ENCODE data around the gene TSGA10IP. TPM values are rescaled to one million over a fixed set of nuclear protein-coding genes. Genes with fewer than 3 reads are reported as not detected.

The TSGA10IP gene
- total RNA-seq, 1 experiment from 2014 or later: not detected

- ChIA-PET CTCF (no interaction called here), POLR2A (no interaction called here), RAD21 (ENCODE audit: low non-redundant PET in 1 of 2, low total read pairs in 2 of 2, uncharacterized antibody in 2 of 2, unreplicated experiment in 2 of 2) (interaction anchor here in 1 of 2 experiments (0.6 kb wide), 1 partner anchor 49 kb away, joined by 5 read pairs; no protein-coding TSS in a partner anchor)
- Histone ChIP-seq H3K79me2 (ENCODE audit: insufficient read depth, low read length) (no peaks in the 10 kb centered on the region), H4K20me1 (ENCODE audit: insufficient read depth) (no peaks in the 10 kb centered on the region), H3K9ac (ENCODE audit: low read length) (no peak overlapping the region), H3K4me2 (ENCODE audit: low read length) (no peak overlapping the region), H3K27me3 (ENCODE audit: insufficient read depth, low read length) (no peaks in the 10 kb centered on the region), H3K9me2 (ENCODE audit: insufficient read depth) (no peaks in the 10 kb centered on the region), H3K27ac (ENCODE audit: low read depth, low read length) (no peak overlapping the region), H3K4me3 (replicated peaks in 1 of 2; ENCODE audit: low read depth in 1 of 2, low read length in 2 of 2) (no peak overlapping the region), H3K4me1 (ENCODE audit: control insufficient read depth in 1 of 2, insufficient read depth in 2 of 2, low read length in 2 of 2) (no peaks in the 10 kb centered on the region), H3K36me3 (ENCODE audit: control insufficient read depth in 1 of 2, insufficient read depth in 2 of 2, low read length in 2 of 2) (no peaks in the 10 kb centered on the region), H3K9me3 (ENCODE audit: control insufficient read depth in 1 of 2, insufficient read depth in 1 of 2, low read depth in 1 of 2, low read length in 2 of 2) (no peaks in the 10 kb centered on the region), H2AFZ (ENCODE audit: low read depth, low read length, poor library complexity, severe bottlenecking) (no peak overlapping the region)
- DNase-seq (ENCODE audit: low read depth, low spot score): no peak
- intact Hi-C loops (cut with micrococcal nuclease): no loop called here
- no TSS peak for BruUV-seq (replicated peaks)
- no peak for TF ChIP-seq FOSL1 (IDR thresholded peaks at IDR 0.05; ENCODE audit: low read depth)
- no peak for TF ChIP-seq POLR2A (IDR thresholded peaks at IDR 0.05; ENCODE audit: borderline replicate concordance, extremely low read depth, insufficient read depth, insufficient read length)
- no peak for TF ChIP-seq REST (IDR thresholded peaks at IDR 0.05; ENCODE audit: low read depth)
- no peak for TF ChIP-seq SRF (IDR thresholded peaks at IDR 0.05; ENCODE audit: low read depth)
- no peak for TF ChIP-seq EZH2phosphoT487 (IDR thresholded peaks at IDR 0.05; ENCODE audit: borderline replicate concordance)
- TF ChIP-seq EZH2 (IDR thresholded peaks at IDR 0.05): no peak
- no peak for TF ChIP-seq JUND (IDR thresholded peaks at IDR 0.05)
- TF ChIP-seq ZBTB33 (IDR thresholded peaks at IDR 0.05; ENCODE audit: extremely low read depth, insufficient replicate concordance, low read length): no peak
- TF ChIP-seq CTCF (IDR thresholded peaks at IDR 0.05 in 2 of 3, conservative IDR thresholded peaks at IDR 0.05 in 1 of 3; ENCODE audit: borderline replicate concordance in 1 of 3, insufficient read depth in 1 of 3, low read depth in 2 of 3, low read length in 2 of 3): no peak
- TF ChIP-seq MAX (IDR thresholded peaks at IDR 0.05): no peak
- TF ChIP-seq SP1 (IDR thresholded peaks at IDR 0.05; ENCODE audit: low read depth): no peak
- TF ChIP-seq ZNF274 (IDR thresholded peaks at IDR 0.05; ENCODE audit: low read depth, low read length): no peak
- no peak for TF ChIP-seq TCF7L2 (IDR thresholded peaks at IDR 0.05; ENCODE audit: borderline replicate concordance, extremely low read depth, insufficient read depth, insufficient read length)
- TF ChIP-seq ELF1 (IDR thresholded peaks at IDR 0.05; ENCODE audit: borderline replicate concordance, low read depth): no peak
- TF ChIP-seq ZFX (IDR thresholded peaks at IDR 0.05): no peak
- no peak for TF ChIP-seq RAD21 (IDR thresholded peaks at IDR 0.05; ENCODE audit: low read depth)
- no peak for TF ChIP-seq SIN3A (IDR thresholded peaks at IDR 0.05; ENCODE audit: low read depth)
- ATAC-seq: no peak
Measured at GRCh38 chr11:65946655-65947054, 1.4 kb downstream of the TSGA10IP start.
